ENCODE measurements around the gene USP22. TPM values are rescaled to one million over a fixed set of nuclear protein-coding genes. Genes with fewer than 3 reads are reported as not detected.
"Not testable (repeated sequence)": the region's sequence is repeated elsewhere in the genome, so short reads cannot be mapped to it uniquely, and the experiment has no call there.

USP22 gene
- total RNA-seq, 2 donors from 2014 or later, result 379 to 396 TPM

DNA sequence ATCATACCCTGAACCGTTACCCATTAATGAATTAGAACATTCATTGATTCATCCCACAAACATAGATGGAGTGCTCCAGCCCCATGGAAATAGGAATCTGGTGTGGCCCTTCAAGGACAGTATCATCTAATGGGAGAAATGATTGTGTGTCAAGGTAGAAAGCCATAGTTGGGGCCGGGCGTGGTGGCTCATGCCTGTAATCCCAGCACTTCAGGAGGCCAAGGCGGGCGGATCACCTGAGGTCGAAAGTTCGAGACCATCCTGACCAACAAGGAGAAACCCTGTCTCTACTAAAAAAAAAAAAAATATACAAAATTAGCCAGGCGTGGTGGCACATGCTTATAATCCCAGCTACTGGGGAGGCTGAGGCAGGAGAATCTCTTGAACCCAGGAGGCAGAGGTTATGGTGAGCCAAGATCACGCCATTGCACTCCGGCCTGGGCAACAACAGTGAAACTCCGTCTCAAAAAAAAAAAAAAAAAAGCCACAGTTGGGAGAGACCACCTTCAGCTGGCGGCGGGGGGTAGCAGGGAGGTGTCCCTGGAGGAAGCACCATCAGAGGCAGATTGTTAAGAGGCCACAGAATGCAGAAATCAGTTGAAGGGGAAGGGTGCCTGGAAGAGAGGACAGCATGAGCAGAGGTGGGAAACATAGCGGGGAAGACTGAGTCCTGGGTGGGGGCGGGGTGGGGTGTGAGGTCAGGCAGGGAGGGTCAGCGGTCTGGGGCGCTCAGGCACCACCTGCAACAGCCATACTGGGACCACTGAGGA is 60.0 kb downstream of the USP22 start:
- peaks cover 2% of the 10 kb centered on the region for H3K4me1 Mint-ChIP-seq
- Histone ChIP-seq H3K27ac (ENCODE audit: low read depth, low read length) (no peak overlapping the region), H3K4me1 (ENCODE audit: control insufficient read depth, insufficient read depth, low read length) (peaks cover 5% of the 10 kb centered on the region), H3K4me3 (ENCODE audit: low read length) (no peak overlapping the region), H3K9ac (ENCODE audit: extremely low read depth, low read length, poor library complexity, severe bottlenecking) (no peak overlapping the region), H3K36me3 (ENCODE audit: control insufficient read depth, insufficient read depth, low read length) (no peaks in the 10 kb centered on the region), H3K27me3 (ENCODE audit: control insufficient read depth, insufficient read depth, low read length, poor library complexity, severe bottlenecking) (no peaks in the 10 kb centered on the region), H3K9me3 (ENCODE audit: control insufficient read depth, low read length) (peaks cover 3% of the 10 kb centered on the region)
- DNase-seq, result peak; percentile 41
- peaks cover 25% of the 10 kb centered on the region for H3K36me3 Mint-ChIP-seq (ENCODE audit: low read depth)
- 93 to 94% methylated on average over 4 to 17 of the region's 17 CpGs for WGBS, 2 experiments (ENCODE audit: insufficient coverage in 1 of 2, insufficient read length in 1 of 2)
- TF ChIP-seq, protein P1, sequence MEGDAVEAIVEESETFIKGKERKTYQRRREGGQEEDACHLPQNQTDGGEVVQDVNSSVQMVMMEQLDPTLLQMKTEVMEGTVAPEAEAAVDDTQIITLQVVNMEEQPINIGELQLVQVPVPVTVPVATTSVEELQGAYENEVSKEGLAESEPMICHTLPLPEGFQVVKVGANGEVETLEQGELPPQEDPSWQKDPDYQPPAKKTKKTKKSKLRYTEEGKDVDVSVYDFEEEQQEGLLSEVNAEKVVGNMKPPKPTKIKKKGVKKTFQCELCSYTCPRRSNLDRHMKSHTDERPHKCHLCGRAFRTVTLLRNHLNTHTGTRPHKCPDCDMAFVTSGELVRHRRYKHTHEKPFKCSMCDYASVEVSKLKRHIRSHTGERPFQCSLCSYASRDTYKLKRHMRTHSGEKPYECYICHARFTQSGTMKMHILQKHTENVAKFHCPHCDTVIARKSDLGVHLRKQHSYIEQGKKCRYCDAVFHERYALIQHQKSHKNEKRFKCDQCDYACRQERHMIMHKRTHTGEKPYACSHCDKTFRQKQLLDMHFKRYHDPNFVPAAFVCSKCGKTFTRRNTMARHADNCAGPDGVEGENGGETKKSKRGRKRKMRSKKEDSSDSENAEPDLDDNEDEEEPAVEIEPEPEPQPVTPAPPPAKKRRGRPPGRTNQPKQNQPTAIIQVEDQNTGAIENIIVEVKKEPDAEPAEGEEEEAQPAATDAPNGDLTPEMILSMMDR (conservative IDR thresholded peaks at IDR 0.05), result no peak
- no peak overlapping the region for H3K27ac Mint-ChIP-seq
- H3K4me3 Mint-ChIP-seq, result no peak overlapping the region
- no peaks in the 10 kb centered on the region for H3K27me3 Mint-ChIP-seq (ENCODE audit: insufficient read depth)
- peaks cover 28% of the 10 kb centered on the region for H3K9me3 Mint-ChIP-seq

DNA sequence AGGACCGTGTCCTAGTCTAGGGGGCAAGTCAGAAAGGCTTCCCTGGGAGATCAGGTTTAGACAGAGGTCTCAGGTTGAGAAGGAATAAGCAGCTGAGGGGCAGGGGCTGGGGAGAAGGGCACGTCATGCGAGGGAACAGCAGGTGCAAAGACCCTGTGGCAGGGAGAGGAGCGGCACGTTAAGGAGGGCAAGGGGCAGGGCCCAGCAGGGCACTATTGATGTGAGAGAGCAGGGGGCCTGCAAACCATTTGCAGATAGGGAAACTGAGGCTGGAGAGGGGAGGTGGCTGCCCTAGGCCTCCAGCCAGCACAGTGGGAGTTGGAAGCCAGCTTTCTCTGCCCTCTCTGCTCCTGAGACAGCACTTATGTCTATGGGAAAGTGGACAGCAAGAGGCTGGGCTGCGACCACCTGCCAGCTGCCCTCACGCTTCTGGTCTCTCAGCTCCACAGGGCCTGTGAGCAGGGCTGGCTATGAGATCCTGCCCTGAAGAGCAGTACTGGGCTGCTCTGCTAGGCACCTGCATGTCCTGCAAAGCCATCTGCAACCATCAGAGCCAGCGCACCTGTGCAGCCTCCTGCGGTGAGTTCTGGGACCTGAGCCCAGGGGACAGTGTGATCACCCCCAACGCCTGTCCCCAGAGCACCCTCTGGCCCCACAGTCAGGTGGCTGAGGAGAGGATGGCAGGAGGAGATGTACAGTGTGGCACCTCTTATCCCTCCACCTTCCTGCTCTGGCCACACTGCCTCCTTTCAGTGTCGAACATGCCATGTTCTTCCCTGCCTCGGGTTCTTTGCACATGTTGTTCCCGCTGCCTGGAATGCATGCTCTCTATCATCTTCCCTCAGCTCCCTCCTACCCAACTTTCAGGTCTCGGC is 61.5 kb downstream of the USP22 start:
- Mint-ChIP-seq H3K4me3 (no peak overlapping the region), H3K4me1 (peaks cover 3% of the 10 kb centered on the region), H3K27ac (no peak overlapping the region), H3K36me3 (ENCODE audit: low read depth) (peaks cover 27% of the 10 kb centered on the region), H3K9me3 (peaks cover 30% of the 10 kb centered on the region), H3K27me3 (ENCODE audit: insufficient read depth) (no peaks in the 10 kb centered on the region)
- Histone ChIP-seq H3K27me3 (ENCODE audit: control insufficient read depth, insufficient read depth, low read length, poor library complexity, severe bottlenecking) (no peaks in the 10 kb centered on the region), H3K4me1 (ENCODE audit: control insufficient read depth, insufficient read depth, low read length) (peaks cover 5% of the 10 kb centered on the region), H3K27ac (ENCODE audit: low read depth, low read length) (no peak overlapping the region), H3K9me3 (ENCODE audit: control insufficient read depth, low read length) (peaks cover 13% of the 10 kb centered on the region), H3K4me3 (ENCODE audit: low read length) (no peak overlapping the region), H3K9ac (ENCODE audit: extremely low read depth, low read length, poor library complexity, severe bottlenecking) (no peak overlapping the region), H3K36me3 (ENCODE audit: control insufficient read depth, insufficient read depth, low read length) (no peaks in the 10 kb centered on the region)
- peak; percentile 40 for DNase-seq
- 92 to 94% methylated on average over 14 of the region's 14 CpGs for WGBS, 2 experiments (ENCODE audit: insufficient coverage in 1 of 2, insufficient read length in 1 of 2)
- TF ChIP-seq, protein P1 (conservative IDR thresholded peaks at IDR 0.05), result no peak

DNA sequence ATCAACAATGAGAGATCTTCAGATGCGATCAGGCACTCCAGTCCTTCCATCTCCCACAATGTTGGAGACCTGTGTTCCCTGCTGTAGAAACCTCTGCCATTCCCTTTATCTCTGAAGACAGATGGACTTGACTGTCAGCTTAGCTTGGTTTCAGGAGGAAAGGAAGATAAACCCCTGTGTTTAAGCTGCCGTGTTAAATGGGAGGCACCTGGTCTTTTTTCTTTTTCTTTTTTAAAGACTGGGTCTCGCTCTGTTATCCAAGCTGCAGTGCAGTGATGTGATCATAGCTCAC is 63.1 kb downstream of the USP22 start:
- no peaks in the 10 kb centered on the region for H3K36me3 ChIP-seq (ENCODE audit: control insufficient read depth, insufficient read depth, low read length)
- no peak overlapping the region for H3K4me3 ChIP-seq (ENCODE audit: low read length)
- WGBS, 2 experiments (ENCODE audit: insufficient coverage in 1 of 2, insufficient read length in 1 of 2), result 79 to 90% methylated on average over 2 to 3 of the region's 3 CpGs
- DNase-seq, result no peak
- Mint-ChIP-seq H3K4me3 (no peak overlapping the region), H3K4me1 (peaks cover 8% of the 10 kb centered on the region), H3K36me3 (ENCODE audit: low read depth) (peaks cover 27% of the 10 kb centered on the region), H3K27ac (no peak overlapping the region), H3K27me3 (ENCODE audit: insufficient read depth) (no peaks in the 10 kb centered on the region), H3K9me3 (peaks cover 30% of the 10 kb centered on the region)
- peaks cover 13% of the 10 kb centered on the region for H3K9me3 ChIP-seq (ENCODE audit: control insufficient read depth, low read length)
- TF ChIP-seq, protein P1 (conservative IDR thresholded peaks at IDR 0.05), result no peak
- no peak overlapping the region for H3K27ac ChIP-seq (ENCODE audit: low read depth, low read length)
- H3K9ac ChIP-seq (ENCODE audit: extremely low read depth, low read length, poor library complexity, severe bottlenecking), result no peak overlapping the region
- no peaks in the 10 kb centered on the region for H3K27me3 ChIP-seq (ENCODE audit: control insufficient read depth, insufficient read depth, low read length, poor library complexity, severe bottlenecking)
- H3K4me1 ChIP-seq (ENCODE audit: control insufficient read depth, insufficient read depth, low read length), result peaks cover 5% of the 10 kb centered on the region

DNA sequence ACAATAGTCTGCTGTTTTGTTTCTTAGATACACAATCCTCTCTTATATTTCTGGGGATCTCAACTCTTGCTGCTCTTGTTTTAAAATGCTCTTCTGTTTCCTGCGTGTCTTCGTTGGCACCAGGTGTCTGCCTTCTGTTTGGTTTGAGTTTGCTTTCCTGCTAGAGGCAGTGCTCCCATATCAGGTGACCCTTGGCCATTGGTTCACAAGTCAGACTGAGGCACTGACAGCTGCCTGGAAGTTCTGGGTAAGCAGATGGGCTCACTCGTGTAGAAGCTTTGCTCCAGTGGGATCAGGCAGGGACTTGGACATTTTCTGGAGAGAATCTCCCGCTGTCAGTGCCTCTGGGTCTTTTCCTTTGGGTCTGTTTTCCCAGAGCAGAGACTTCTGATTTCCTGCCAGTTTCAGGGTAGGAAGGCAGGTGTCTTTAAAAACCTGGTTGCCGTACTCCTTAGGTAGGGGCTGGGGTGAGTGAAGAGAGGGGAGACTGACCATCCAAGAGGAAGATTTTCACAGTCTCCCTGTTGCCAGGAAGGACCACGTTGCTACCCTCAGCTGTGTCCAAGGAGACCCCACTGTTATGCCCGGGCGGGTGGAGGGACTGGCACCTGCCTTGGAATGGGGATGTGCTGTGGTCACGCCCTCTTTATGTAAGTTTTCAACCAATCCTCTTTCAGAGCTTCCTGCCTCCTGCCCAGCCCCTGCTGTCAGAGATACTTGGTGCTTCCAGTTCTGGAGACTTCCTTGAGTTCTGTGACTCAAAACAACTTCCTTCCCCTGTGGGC is 63.6 kb downstream of the USP22 start:
- H3K4me3 Mint-ChIP-seq; H3K27ac ChIP-seq (ENCODE audit: low read depth, low read length); H3K4me3 ChIP-seq (ENCODE audit: low read length); H3K4me1 Mint-ChIP-seq; H3K27ac Mint-ChIP-seq; H3K9ac ChIP-seq (ENCODE audit: extremely low read depth, low read length, poor library complexity, severe bottlenecking); H3K27me3 Mint-ChIP-seq (ENCODE audit: insufficient read depth); H3K36me3 ChIP-seq (ENCODE audit: control insufficient read depth, insufficient read depth, low read length); H3K27me3 ChIP-seq (ENCODE audit: control insufficient read depth, insufficient read depth, low read length, poor library complexity, severe bottlenecking); H3K4me1 ChIP-seq (ENCODE audit: control insufficient read depth, insufficient read depth, low read length): not testable (repeated sequence)
- peaks cover 30% of the 10 kb centered on the region for H3K9me3 Mint-ChIP-seq
- peaks cover 27% of the 10 kb centered on the region for H3K36me3 Mint-ChIP-seq (ENCODE audit: low read depth)
- 50 to 87% methylated on average over 1 to 9 of the region's 9 CpGs for WGBS, 2 experiments (ENCODE audit: insufficient coverage in 1 of 2, insufficient read length in 1 of 2)
- DNase-seq, result peak; percentile 37
- peaks cover 13% of the 10 kb centered on the region for H3K9me3 ChIP-seq (ENCODE audit: control insufficient read depth, low read length)
